Right lobe of liver (tissue), 4 donors: ENCODE measurements around the gene FBXO27.
"Not testable (repeated sequence)": the region's sequence is repeated elsewhere in the genome, so short reads cannot be mapped to it uniquely, and the experiment has no call there.

ENCODE experiments used
- CTCF ChIP-seq, 4 donors: fragments of 200-600 bp in 3 of 4; fragments of 450-650 bp in 1 of 4; IDR thresholded peaks; one replicate each; pipeline versions ENCODE4 v1.5.1 to v1.8.0; 2016 to 2022; ENCODE audit warnings: antibody characterized with exemption in 4 of 4, mild to moderate bottlenecking in 2 of 4
- POLR2A ChIP-seq: fragments of 450-650 bp; IDR thresholded peaks from one replicate; pipeline ENCODE4 v1.6.1; 2017; ENCODE audit warnings: antibody characterized with exemption, mild to moderate bottlenecking
- donor health status: DM: no; HTN: no; CAD: no.
- donor health status: DM: no; HTN: no; CAD: no.
- donor health status: DM: no; HTN: yes; CAD: no.

DNA sequence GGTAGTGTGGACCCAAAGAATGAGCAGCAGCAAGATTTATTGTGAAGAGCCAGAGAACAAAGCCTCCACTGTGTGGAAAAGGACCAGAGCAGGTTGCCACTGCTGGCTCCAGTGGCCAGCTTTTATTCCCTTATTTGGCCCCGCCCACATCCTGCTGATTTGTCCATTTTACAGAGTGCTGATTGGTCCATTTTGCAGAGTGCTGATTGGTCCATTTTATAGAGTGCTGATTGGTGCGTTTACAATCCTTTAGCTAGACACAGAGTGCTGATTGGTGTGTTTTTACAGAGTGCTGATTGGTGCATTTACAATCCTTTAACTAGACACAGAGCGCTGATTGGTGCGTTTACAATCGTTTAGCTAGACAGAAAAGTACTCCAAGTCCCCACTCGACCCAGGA, 35.9 kb upstream of the FBXO27 start:
- not testable (repeated sequence) for TF ChIP-seq CTCF (IDR thresholded peaks at IDR 0.05); POLR2A
